ENCODE data around the gene CLTCL1. TPM values are rescaled to one million over a fixed set of nuclear protein-coding genes. Genes with fewer than 3 reads are reported as not detected.

CLTCL1 gene
- total and polyA plus RNA-seq, 2 experiments from 2014 or later = 6.6 to 15.1 TPM

DNA sequence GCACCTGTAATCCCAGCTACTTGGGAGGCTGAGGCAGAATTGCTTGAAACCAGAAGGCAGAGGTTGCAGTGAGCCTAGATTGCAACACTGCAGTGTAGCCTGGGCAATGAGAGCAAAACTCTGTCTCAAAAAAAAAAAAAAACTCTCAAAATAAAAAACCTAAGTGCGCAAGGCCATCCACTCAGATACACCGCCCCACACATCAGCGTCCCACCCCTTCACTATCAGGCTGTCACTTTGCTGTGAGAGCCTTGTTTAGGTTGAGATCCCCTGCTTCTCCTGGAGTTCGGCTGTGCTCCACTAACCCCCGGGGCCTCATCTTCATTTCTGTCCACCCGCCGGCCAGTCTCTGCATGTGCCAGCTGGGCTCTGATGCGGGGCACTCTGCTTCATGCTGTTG is 125.1 kb downstream of the CLTCL1 start:
- DNase-seq (ENCODE audit: low spot score) (no peak), ATAC-seq (no peak)
- peaks cover 3% of the 10 kb centered on the region; the same call in 1 of the 3 replicates for H3K36me3 Mint-ChIP-seq (ENCODE audit: low read depth)
- H4K20me1 ChIP-seq (replicated peaks; ENCODE audit: insufficient read depth) = no peaks in the 10 kb centered on the region
- 0 out of 2 replicates have a peak, but pooled peaks cover 2% of the 10 kb centered on the region for H3F3A ChIP-seq (replicated peaks; ENCODE audit: low read depth)
- peaks cover 50% of the 10 kb centered on the region for H3K27me3 ChIP-seq (ENCODE audit: insufficient read depth)
- H3K36me3 ChIP-seq (ENCODE audit: insufficient read depth) = no peaks in the 10 kb centered on the region
- peaks cover 11% of the 10 kb centered on the region; the same call in 2 of the 3 replicates for H3K4me1 Mint-ChIP-seq
- H2AFZ ChIP-seq = no peak overlapping the region
- no peaks in the 10 kb centered on the region for H3K79me2 ChIP-seq (replicated peaks; ENCODE audit: insufficient read depth)
- no peak overlapping the region for H3K27ac Mint-ChIP-seq
- TF ChIP-seq ZNF331 (CRISPR knock-in tag; IDR thresholded peaks at IDR 0.05; ENCODE audit: low read depth) (no peak), NANOG (IDR thresholded peaks at IDR 0.05; ENCODE audit: borderline replicate concordance) (no peak), POLR2AphosphoS5 (IDR thresholded peaks at IDR 0.05; ENCODE audit: low read depth) (no peak), EZH2 (IDR thresholded peaks at IDR 0.05; ENCODE audit: low read depth, unreplicated experiment) (no peak), EZH2phosphoT487 (IDR thresholded peaks at IDR 0.05; ENCODE audit: unreplicated experiment) (no peak), ZNF114 (CRISPR knock-in tag; IDR thresholded peaks at IDR 0.05) (no peak), CREB1 (CRISPR knock-in tag; IDR thresholded peaks at IDR 0.05; ENCODE audit: low read depth) (no peak)
- TF ChIP-seq, protein P1, sequence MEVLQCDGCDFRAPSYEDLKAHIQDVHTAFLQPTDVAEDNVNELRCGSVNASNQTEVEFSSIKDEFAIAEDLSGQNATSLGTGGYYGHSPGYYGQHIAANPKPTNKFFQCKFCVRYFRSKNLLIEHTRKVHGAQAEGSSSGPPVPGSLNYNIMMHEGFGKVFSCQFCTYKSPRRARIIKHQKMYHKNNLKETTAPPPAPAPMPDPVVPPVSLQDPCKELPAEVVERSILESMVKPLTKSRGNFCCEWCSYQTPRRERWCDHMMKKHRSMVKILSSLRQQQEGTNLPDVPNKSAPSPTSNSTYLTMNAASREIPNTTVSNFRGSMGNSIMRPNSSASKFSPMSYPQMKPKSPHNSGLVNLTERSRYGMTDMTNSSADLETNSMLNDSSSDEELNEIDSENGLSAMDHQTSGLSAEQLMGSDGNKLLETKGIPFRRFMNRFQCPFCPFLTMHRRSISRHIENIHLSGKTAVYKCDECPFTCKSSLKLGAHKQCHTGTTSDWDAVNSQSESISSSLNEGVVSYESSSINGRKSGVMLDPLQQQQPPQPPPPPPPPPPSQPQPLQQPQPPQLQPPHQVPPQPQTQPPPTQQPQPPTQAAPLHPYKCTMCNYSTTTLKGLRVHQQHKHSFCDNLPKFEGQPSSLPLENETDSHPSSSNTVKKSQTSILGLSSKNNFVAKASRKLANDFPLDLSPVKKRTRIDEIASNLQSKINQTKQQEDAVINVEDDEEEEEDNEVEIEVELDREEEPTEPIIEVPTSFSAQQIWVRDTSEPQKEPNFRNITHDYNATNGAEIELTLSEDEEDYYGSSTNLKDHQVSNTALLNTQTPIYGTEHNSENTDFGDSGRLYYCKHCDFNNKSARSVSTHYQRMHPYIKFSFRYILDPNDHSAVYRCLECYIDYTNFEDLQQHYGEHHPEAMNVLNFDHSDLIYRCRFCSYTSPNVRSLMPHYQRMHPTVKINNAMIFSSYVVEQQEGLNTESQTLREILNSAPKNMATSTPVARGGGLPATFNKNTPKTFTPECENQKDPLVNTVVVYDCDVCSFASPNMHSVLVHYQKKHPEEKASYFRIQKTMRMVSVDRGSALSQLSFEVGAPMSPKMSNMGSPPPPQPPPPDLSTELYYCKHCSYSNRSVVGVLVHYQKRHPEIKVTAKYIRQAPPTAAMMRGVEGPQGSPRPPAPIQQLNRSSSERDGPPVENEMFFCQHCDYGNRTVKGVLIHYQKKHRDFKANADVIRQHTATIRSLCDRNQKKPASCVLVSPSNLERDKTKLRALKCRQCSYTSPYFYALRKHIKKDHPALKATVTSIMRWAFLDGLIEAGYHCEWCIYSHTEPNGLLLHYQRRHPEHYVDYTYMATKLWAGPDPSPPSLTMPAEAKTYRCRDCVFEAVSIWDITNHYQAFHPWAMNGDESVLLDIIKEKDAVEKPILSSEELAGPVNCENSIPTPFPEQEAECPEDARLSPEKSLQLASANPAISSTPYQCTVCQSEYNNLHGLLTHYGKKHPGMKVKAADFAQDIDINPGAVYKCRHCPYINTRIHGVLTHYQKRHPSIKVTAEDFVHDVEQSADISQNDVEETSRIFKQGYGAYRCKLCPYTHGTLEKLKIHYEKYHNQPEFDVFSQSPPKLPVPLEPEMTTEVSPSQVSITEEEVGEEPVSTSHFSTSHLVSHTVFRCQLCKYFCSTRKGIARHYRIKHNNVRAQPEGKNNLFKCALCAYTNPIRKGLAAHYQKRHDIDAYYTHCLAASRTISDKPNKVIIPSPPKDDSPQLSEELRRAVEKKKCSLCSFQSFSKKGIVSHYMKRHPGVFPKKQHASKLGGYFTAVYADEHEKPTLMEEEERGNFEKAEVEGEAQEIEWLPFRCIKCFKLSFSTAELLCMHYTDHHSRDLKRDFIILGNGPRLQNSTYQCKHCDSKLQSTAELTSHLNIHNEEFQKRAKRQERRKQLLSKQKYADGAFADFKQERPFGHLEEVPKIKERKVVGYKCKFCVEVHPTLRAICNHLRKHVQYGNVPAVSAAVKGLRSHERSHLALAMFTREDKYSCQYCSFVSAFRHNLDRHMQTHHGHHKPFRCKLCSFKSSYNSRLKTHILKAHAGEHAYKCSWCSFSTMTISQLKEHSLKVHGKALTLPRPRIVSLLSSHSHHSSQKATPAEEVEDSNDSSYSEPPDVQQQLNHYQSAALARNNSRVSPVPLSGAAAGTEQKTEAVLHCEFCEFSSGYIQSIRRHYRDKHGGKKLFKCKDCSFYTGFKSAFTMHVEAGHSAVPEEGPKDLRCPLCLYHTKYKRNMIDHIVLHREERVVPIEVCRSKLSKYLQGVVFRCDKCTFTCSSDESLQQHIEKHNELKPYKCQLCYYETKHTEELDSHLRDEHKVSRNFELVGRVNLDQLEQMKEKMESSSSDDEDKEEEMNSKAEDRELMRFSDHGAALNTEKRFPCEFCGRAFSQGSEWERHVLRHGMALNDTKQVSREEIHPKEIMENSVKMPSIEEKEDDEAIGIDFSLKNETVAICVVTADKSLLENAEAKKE (CRISPR knock-in tag; IDR thresholded peaks at IDR 0.05) = no peak
- TF ChIP-seq, protein P2, sequence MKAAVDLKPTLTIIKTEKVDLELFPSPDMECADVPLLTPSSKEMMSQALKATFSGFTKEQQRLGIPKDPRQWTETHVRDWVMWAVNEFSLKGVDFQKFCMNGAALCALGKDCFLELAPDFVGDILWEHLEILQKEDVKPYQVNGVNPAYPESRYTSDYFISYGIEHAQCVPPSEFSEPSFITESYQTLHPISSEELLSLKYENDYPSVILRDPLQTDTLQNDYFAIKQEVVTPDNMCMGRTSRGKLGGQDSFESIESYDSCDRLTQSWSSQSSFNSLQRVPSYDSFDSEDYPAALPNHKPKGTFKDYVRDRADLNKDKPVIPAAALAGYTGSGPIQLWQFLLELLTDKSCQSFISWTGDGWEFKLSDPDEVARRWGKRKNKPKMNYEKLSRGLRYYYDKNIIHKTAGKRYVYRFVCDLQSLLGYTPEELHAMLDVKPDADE (IDR thresholded peaks at IDR 0.05) = no peak
- peaks cover 57% of the 10 kb centered on the region for H3K27me3 Mint-ChIP-seq (ENCODE audit: insufficient read depth, low read depth, poor library complexity)
- no peak overlapping the region; the same call in 2 of the 3 replicates for H3K4me3 Mint-ChIP-seq
- H3K4me1 ChIP-seq (ENCODE audit: insufficient read depth) = no peaks in the 10 kb centered on the region; the same call in 1 of the 2 replicates
- no peak overlapping the region for H3K4me2 ChIP-seq
- H3K9me3 Mint-ChIP-seq = no peaks in the 10 kb centered on the region; the same call in 1 of the 3 replicates
- H3K9me2 ChIP-seq (ENCODE audit: insufficient read depth) = no peaks in the 10 kb centered on the region
- H3K27ac ChIP-seq (ENCODE audit: low read depth) = no peak overlapping the region
- H3K4me3 ChIP-seq = no peak overlapping the region

Data from GM23338 (cell line).